GM19351 (cell line): Measurements from ENCODE around the gene HUS1B.

Experiments used
- ATAC-seq: cut with Tn5 transposase; IDR thresholded peaks from one replicate; pipeline ENCODE4 v1.9.1; 2021; ENCODE audit warnings: mild to moderate bottlenecking, moderate library complexity; ENCODE audit not compliant: unreplicated experiment

HUS1B gene

GRCh38 chr6:624979-625378 lies 31.9 kb downstream of the HUS1B start:
- no peak for ATAC-seq

- no peak for ATAC-seq
Observed at GRCh38 chr6:622462-622861, 34.4 kb downstream of the HUS1B start.

- no peak for ATAC-seq
Observed at GRCh38 chr6:621931-622330, 35.0 kb downstream of the HUS1B start.

GRCh38 chr6:620950-621349 lies 36.0 kb downstream of the HUS1B start:
- ATAC-seq: no peak

- no peak for ATAC-seq
Observed at GRCh38 chr6:620166-620565, 36.7 kb downstream of the HUS1B start.

- ATAC-seq: no peak
Observed at GRCh38 chr6:617456-618100, 39.3 kb downstream of the HUS1B start.

- no peak for ATAC-seq
Observed at GRCh38 chr6:613981-614380, 42.9 kb downstream of the HUS1B start.

- ATAC-seq: no peak
Observed at GRCh38 chr6:611928-612327, 45.0 kb downstream of the HUS1B start.

- no peak for ATAC-seq
Observed at GRCh38 chr6:610882-611281, 46.0 kb downstream of the HUS1B start.

- no peak for ATAC-seq
Observed at GRCh38 chr6:609905-610304, 47.0 kb downstream of the HUS1B start.

- ATAC-seq: no peak
Observed at GRCh38 chr6:606829-607379, 50.0 kb downstream of the HUS1B start.
